Measurements from ENCODE around the gene FBXW7.

DNA sequence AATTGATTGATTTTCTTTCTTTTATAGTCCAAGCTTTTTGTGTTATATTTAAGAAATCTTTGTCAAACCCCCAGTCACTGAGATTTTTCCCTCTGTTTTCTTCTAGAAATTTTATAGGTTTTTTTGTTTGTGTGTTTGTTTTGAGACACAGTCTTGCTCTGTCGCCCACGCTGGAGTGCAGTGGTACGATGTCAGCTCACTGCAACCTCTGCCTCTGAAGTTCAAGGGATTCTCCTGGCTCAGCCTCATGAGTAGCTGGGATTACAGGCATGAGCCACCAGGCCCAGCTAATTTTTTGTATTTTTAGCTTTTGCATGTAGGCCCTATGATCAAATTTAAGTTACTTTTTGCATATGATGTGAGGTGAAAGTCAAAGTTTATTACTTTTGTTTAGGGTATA, 20.9 kb upstream of the FBXW7 start:
- TF ChIP-seq, protein P1, sequence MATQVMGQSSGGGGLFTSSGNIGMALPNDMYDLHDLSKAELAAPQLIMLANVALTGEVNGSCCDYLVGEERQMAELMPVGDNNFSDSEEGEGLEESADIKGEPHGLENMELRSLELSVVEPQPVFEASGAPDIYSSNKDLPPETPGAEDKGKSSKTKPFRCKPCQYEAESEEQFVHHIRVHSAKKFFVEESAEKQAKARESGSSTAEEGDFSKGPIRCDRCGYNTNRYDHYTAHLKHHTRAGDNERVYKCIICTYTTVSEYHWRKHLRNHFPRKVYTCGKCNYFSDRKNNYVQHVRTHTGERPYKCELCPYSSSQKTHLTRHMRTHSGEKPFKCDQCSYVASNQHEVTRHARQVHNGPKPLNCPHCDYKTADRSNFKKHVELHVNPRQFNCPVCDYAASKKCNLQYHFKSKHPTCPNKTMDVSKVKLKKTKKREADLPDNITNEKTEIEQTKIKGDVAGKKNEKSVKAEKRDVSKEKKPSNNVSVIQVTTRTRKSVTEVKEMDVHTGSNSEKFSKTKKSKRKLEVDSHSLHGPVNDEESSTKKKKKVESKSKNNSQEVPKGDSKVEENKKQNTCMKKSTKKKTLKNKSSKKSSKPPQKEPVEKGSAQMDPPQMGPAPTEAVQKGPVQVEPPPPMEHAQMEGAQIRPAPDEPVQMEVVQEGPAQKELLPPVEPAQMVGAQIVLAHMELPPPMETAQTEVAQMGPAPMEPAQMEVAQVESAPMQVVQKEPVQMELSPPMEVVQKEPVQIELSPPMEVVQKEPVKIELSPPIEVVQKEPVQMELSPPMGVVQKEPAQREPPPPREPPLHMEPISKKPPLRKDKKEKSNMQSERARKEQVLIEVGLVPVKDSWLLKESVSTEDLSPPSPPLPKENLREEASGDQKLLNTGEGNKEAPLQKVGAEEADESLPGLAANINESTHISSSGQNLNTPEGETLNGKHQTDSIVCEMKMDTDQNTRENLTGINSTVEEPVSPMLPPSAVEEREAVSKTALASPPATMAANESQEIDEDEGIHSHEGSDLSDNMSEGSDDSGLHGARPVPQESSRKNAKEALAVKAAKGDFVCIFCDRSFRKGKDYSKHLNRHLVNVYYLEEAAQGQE (IDR thresholded peaks at IDR 0.05; ENCODE audit: borderline replicate concordance) = no peak
- TF ChIP-seq, protein P2, sequence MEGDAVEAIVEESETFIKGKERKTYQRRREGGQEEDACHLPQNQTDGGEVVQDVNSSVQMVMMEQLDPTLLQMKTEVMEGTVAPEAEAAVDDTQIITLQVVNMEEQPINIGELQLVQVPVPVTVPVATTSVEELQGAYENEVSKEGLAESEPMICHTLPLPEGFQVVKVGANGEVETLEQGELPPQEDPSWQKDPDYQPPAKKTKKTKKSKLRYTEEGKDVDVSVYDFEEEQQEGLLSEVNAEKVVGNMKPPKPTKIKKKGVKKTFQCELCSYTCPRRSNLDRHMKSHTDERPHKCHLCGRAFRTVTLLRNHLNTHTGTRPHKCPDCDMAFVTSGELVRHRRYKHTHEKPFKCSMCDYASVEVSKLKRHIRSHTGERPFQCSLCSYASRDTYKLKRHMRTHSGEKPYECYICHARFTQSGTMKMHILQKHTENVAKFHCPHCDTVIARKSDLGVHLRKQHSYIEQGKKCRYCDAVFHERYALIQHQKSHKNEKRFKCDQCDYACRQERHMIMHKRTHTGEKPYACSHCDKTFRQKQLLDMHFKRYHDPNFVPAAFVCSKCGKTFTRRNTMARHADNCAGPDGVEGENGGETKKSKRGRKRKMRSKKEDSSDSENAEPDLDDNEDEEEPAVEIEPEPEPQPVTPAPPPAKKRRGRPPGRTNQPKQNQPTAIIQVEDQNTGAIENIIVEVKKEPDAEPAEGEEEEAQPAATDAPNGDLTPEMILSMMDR (IDR thresholded peaks at IDR 0.05; ENCODE audit: poor library complexity, severe bottlenecking) = no peak
- TF ChIP-seq TAF1 (IDR thresholded peaks at IDR 0.05; ENCODE audit: low read depth) (no peak), EZH2 (IDR thresholded peaks at IDR 0.05; ENCODE audit: borderline replicate concordance, insufficient read depth, low read length, poor library complexity, severe bottlenecking) (no peak), POLR2AphosphoS5 (IDR thresholded peaks at IDR 0.05) (no peak), EP300 (conservative IDR thresholded peaks at IDR 0.05; ENCODE audit: poor library complexity, severe bottlenecking) (no peak), RAD21 (conservative IDR thresholded peaks at IDR 0.05) (no peak)

Measured in neural cell (in vitro differentiated cells).